ENCODE measurements around the gene AUTS2.

DNA sequence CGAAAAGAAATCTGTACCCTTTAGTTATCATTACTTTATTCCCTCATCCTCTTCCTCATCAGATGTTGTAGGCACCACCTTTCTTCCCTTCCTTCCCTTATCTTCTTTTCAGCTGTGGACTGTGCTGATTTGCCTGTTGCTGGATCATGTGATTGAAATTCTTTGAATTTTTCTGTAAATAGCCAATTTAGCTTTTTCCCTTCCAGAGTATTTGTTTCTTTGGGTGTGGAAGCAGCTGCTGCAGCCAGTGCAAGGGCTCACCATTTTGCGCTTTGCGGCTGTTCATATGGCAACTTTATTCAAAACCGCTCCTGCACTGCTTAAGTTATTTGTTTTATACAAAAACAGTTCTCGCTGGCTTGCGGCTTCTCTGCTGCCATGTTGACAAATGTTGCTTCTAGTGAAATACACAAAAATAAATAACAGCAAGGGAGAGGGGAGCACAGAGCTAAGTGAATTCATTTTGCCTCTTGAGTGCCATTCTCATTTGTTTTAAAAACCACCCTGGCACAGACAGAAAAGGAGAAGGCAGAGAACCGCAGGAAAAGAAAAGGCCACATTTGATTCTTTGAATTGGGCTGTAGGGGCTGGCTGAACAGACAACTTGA lies 151.2 kb downstream of the AUTS2 start:
- TF ChIP-seq, protein P1, sequence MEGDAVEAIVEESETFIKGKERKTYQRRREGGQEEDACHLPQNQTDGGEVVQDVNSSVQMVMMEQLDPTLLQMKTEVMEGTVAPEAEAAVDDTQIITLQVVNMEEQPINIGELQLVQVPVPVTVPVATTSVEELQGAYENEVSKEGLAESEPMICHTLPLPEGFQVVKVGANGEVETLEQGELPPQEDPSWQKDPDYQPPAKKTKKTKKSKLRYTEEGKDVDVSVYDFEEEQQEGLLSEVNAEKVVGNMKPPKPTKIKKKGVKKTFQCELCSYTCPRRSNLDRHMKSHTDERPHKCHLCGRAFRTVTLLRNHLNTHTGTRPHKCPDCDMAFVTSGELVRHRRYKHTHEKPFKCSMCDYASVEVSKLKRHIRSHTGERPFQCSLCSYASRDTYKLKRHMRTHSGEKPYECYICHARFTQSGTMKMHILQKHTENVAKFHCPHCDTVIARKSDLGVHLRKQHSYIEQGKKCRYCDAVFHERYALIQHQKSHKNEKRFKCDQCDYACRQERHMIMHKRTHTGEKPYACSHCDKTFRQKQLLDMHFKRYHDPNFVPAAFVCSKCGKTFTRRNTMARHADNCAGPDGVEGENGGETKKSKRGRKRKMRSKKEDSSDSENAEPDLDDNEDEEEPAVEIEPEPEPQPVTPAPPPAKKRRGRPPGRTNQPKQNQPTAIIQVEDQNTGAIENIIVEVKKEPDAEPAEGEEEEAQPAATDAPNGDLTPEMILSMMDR (IDR thresholded peaks at IDR 0.05), result no peak
- TF ChIP-seq POLR2A (IDR thresholded peaks at IDR 0.05), result no peak
